Activated T-helper 1 cell treated with anti-CD3 and anti-CD28 coated beads, Interleukin-2, amount 50 U/mL, for 16 hours (primary cell): ENCODE data around the gene TECRL.

Experiments
- DNase-seq, 2 donors: peaks; one replicate each; pipeline ENCODE4 v3.0.0-alpha.2; 2020; ENCODE audit warnings: low read depth in 1 of 2, low spot score in 1 of 2

Gene TECRL

GRCh38 chr4:64330143-64330542, 79.1 kb downstream of the TECRL start:
- DNase-seq = no peak

DNA sequence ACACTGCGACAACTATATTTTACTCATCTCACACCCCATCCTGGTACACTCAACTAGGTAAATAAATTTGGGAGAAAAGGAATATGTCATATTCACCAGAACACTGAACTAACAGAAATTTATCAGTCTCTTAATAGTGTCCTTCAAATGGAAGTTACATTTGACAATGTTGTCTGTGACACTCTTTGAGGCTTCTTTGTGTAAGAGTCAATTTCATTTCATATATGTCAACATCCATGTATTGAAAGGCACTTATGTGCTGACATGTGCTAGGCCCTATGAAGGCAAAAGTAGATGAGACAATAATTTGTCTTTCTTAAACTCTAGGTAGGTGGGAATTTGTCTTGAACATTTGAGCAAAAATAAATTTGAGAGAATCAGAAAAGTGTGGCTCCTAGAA, 82.0 kb downstream of the TECRL start:
- DNase-seq = no peak

- DNase-seq = no peak
These were observed 82.7 kb downstream of the TECRL start for GRCh38 chr4:64326507-64326906.

- no peak for DNase-seq
These were observed 103.0 kb downstream of the TECRL start for GRCh38 chr4:64306255-64306565.

DNA sequence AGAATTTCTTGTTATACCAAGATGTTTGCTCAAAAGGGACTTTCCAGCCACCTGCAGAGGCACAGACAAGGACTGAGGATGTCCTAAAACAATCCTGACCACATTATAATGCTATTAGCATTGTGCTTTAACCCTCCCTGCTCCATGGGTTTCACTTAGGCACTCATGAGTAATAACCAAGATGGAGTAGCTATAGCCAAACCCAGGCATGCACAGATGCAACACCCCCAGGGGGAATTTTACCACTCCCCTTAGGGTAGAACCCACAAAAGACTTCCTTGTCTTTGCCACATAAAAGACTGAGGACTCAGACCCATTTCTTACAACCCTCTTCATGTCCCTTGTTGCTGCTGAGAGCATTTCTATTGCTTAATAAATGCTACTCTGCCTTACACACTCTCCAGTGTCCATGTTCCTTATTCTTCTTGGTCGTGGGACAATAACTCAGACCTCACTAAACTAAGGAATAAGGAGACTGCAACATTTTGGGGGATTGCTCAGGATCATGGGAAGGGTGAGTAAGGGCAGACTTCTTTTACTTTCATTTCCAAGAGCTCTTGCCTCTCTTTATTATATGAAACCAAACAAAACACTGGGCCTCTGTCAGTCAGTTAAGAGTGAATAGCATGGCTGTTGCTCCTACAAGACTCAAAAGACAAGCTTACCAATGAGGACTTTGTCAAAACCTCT, 103.5 kb downstream of the TECRL start:
- no peak for DNase-seq

DNA sequence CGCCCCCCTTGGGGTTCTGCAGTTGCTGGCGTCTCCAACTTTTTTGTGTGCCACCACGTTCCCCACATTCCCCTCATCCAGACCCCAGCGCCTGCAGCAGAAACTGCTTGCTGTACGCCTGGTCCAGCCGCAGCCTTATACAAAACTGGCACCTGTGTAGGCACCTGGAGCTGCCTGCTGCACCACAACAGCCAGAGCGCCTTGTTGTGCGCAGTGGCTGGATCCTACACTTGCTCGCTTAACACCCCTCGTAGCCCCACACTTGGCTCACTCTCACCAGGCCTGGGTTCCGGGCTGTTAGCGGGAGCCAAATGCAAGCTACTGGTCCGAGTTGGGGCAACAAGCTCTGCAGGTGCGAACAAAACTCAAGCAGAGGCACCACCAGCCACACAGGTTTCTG, 136.8 kb downstream of the TECRL start:
- no peak for DNase-seq

GRCh38 chr4:64271601-64272081, 137.6 kb downstream of the TECRL start:
- no peak for DNase-seq

GRCh38 chr4:64266669-64267068, 142.6 kb downstream of the TECRL start:
- DNase-seq = no peak

- no peak for DNase-seq
These were observed 143.0 kb downstream of the TECRL start for GRCh38 chr4:64266263-64266662.

- no peak for DNase-seq
These were observed 157.5 kb downstream of the TECRL start for GRCh38 chr4:64251781-64252180.

GRCh38 chr4:64250488-64250887, 158.8 kb downstream of the TECRL start:
- no peak for DNase-seq

DNA sequence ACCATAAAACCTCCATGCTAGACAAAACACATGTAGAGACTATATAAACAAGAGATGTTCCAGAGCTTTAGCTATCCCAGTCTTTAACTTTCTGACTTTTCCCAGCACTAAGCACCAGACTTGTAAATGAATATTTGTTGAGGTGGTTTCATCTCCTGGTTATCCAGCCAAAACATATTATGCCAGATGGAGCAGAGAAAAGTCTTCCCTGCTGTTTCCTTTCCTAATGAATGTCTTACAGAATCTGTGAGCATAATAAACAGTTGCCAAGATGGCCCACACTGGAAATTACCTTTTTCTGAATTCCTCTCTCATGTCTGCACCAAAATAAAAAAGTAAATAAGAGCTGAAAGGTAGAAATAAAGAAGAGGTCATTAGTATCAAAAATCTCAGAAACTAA, 159.2 kb downstream of the TECRL start:
- no peak for DNase-seq

- no peak for DNase-seq
These were observed 161.1 kb downstream of the TECRL start for GRCh38 chr4:64248186-64248585.

DNA sequence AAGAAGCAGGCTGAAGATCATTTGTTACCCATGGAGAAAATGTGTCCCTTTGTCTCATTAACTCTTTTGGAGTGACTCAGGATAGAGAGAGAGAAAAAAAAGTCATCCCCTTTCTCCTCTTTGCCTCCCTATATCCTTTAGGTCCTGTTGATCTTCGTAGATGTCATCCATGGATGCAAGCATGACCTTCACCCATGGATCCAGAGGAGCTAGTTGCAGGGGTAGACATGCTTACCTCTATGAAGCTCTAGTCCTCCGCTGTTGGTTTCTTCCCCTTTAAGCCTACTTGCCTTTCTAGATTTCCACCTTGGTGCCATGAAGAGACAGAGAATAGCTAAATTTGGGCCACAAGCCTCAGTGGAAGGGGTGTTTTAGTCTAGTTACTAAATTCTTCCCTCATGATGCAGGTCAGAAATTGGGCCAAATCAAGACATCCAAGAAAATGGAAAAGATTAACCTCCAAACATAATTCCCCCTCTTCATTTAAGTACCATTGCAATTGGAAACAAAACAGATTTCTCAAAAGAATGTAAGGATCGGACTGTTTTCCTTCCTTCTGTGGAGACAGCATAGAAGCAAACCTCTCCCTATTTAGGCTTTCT, 178.4 kb downstream of the TECRL start:
- DNase-seq = no peak
